Measurements from ENCODE around the gene AKAP5. TPM values are rescaled to one million over a fixed set of nuclear protein-coding genes. Genes with fewer than 3 reads are reported as not detected.
A peak's percentile ranks its signal among the peaks of the same experiment; 100 is the strongest.

AKAP5 gene
- polyA plus RNA-seq, 3 donors, result not detected

- no peak overlapping the region for H3K4me2 ChIP-seq (replicated peaks; ENCODE audit: extremely low read depth, low read length, poor library complexity, severe bottlenecking)
- no peaks in the 10 kb centered on the region for H3K27me3 ChIP-seq (ENCODE audit: control insufficient read depth in 2 of 2, insufficient read depth in 2 of 2, low read length in 2 of 2)
- H3K27ac ChIP-seq (ENCODE audit: low read depth in 1 of 2, low read length in 2 of 2), result no peak overlapping the region
- Mint-ChIP-seq H3K36me3 (peaks cover 0 to 11% of the 10 kb centered on the region in 2 donors), H3K4me3 (no peak overlapping the region), H3K9me3 (no peaks in the 10 kb centered on the region), H3K27me3 (ENCODE audit: low read depth in 3 of 3) (no peaks in the 10 kb centered on the region), H3K4me1 (no peaks in the 10 kb centered on the region), H3K27ac (no peak overlapping the region)
- no peaks in the 10 kb centered on the region for H3K9me3 ChIP-seq (replicated peaks in 1 of 2; ENCODE audit: control insufficient read depth in 1 of 2, insufficient read depth in 1 of 2, low read length in 2 of 2)
- no peaks in the 10 kb centered on the region for H3K79me2 ChIP-seq (ENCODE audit: insufficient read depth, low read length)
- no peaks in the 10 kb centered on the region for H3K4me1 ChIP-seq (ENCODE audit: control insufficient read depth in 1 of 2, insufficient read depth in 2 of 2, low read length in 2 of 2)
- intact Hi-C loops (cut with micrococcal nuclease), result no loop called here
- no peak overlapping the region for H2AFZ ChIP-seq (ENCODE audit: insufficient read depth, low read depth, low read length, poor library complexity, severe bottlenecking)
- H4K20me1 ChIP-seq (ENCODE audit: insufficient read depth, low read length), result no peaks in the 10 kb centered on the region
- no peaks in the 10 kb centered on the region for H3K36me3 ChIP-seq (replicated peaks in 1 of 2; ENCODE audit: control insufficient read depth in 1 of 2, insufficient read depth in 2 of 2, low read length in 2 of 2)
- no peak overlapping the region for H3K9ac ChIP-seq (ENCODE audit: insufficient read depth, low read length, poor library complexity, severe bottlenecking)
- TF ChIP-seq CTCF (IDR thresholded peaks at IDR 0.05), result no peak
- no peak for DNase-seq
- H3K4me3 ChIP-seq (replicated peaks in 1 of 3; ENCODE audit: low read depth in 2 of 3, low read length in 3 of 3), result no peak overlapping the region
- WGBS (ENCODE audit: insufficient coverage), result 60% methylated on average over 1 of the region's 8 CpGs
Observed at GRCh38 chr14:64475585-64476273, 10.4 kb downstream of the AKAP5 start.

- Mint-ChIP-seq H3K27ac (peak overlapping the region in 1 of 7 donors; percentile 11), H3K4me1 (no peaks in the 10 kb centered on the region), H3K4me3 (no peak overlapping the region), H3K27me3 (ENCODE audit: low read depth in 3 of 3) (no peaks in the 10 kb centered on the region), H3K9me3 (no peaks in the 10 kb centered on the region), H3K36me3 (peaks cover 0 to 11% of the 10 kb centered on the region in 2 donors)
- Histone ChIP-seq H3K27me3 (ENCODE audit: control insufficient read depth in 2 of 2, insufficient read depth in 2 of 2, low read length in 2 of 2) (no peaks in the 10 kb centered on the region), H3K79me2 (ENCODE audit: insufficient read depth, low read length) (no peaks in the 10 kb centered on the region), H2AFZ (ENCODE audit: insufficient read depth, low read depth, low read length, poor library complexity, severe bottlenecking) (no peak overlapping the region), H3K36me3 (replicated peaks in 1 of 2; ENCODE audit: control insufficient read depth in 1 of 2, insufficient read depth in 2 of 2, low read length in 2 of 2) (no peaks in the 10 kb centered on the region), H3K9me3 (replicated peaks in 1 of 2; ENCODE audit: control insufficient read depth in 1 of 2, insufficient read depth in 1 of 2, low read length in 2 of 2) (no peaks in the 10 kb centered on the region), H4K20me1 (ENCODE audit: insufficient read depth, low read length) (no peaks in the 10 kb centered on the region), H3K4me3 (replicated peaks in 1 of 3; ENCODE audit: low read depth in 2 of 3, low read length in 3 of 3) (no peak overlapping the region), H3K4me1 (ENCODE audit: control insufficient read depth in 1 of 2, insufficient read depth in 2 of 2, low read length in 2 of 2) (no peaks in the 10 kb centered on the region), H3K4me2 (replicated peaks; ENCODE audit: extremely low read depth, low read length, poor library complexity, severe bottlenecking) (no peak overlapping the region), H3K27ac (ENCODE audit: low read depth in 1 of 2, low read length in 2 of 2) (no peak overlapping the region), H3K9ac (ENCODE audit: insufficient read depth, low read length, poor library complexity, severe bottlenecking) (no peak overlapping the region)
- TF ChIP-seq CTCF (IDR thresholded peaks at IDR 0.05), result no peak
- intact Hi-C loops (cut with micrococcal nuclease), result no loop called here
- WGBS (ENCODE audit: insufficient coverage), result 95% methylated on average over 6 of the region's 8 CpGs
- DNase-seq, result no peak
Observed at GRCh38 chr14:64476438-64476837, 11.1 kb downstream of the AKAP5 start.
